GM21528 (cell line): ENCODE data around the gene CD101.

Experiments used
- ATAC-seq: cut with Tn5 transposase; IDR thresholded peaks from one replicate; pipeline ENCODE4 v1.9.1; 2021; ENCODE audit warnings: mild to moderate bottlenecking, moderate library complexity; ENCODE audit not compliant: unreplicated experiment, low FRiP score

The CD101 gene

GRCh38 chr1:117014209-117014608 is 12.6 kb downstream of the CD101 start:
- ATAC-seq: no peak

- ATAC-seq: no peak
These were observed 14.2 kb downstream of the CD101 start for GRCh38 chr1:117015724-117016123.

GRCh38 chr1:117017062-117017461 is 15.5 kb downstream of the CD101 start:
- no peak for ATAC-seq

GRCh38 chr1:117017648-117018047 is 16.1 kb downstream of the CD101 start:
- peak; percentile 58 for ATAC-seq

GRCh38 chr1:117020526-117021156 is 19.1 kb downstream of the CD101 start:
- ATAC-seq: no peak

- ATAC-seq: no peak
These were observed 20.6 kb downstream of the CD101 start for GRCh38 chr1:117022114-117022513.

GRCh38 chr1:117025568-117025967 is 24.0 kb downstream of the CD101 start:
- ATAC-seq: no peak

- no peak for ATAC-seq
These were observed 24.8 kb downstream of the CD101 start for GRCh38 chr1:117026361-117026760.

- no peak for ATAC-seq
These were observed 28.1 kb downstream of the CD101 start for GRCh38 chr1:117029685-117030084.

- ATAC-seq: no peak
These were observed 28.8 kb downstream of the CD101 start for GRCh38 chr1:117030271-117030877.

GRCh38 chr1:117032266-117032665 is 30.7 kb downstream of the CD101 start:
- ATAC-seq: no peak

GRCh38 chr1:117032681-117033539 is 31.4 kb downstream of the CD101 start:
- ATAC-seq: no peak

GRCh38 chr1:117033772-117034171 is 32.2 kb downstream of the CD101 start:
- ATAC-seq: no peak

- no peak for ATAC-seq
These were observed 33.3 kb downstream of the CD101 start for GRCh38 chr1:117034791-117035290.

- ATAC-seq: no peak
These were observed 34.5 kb downstream of the CD101 start for GRCh38 chr1:117036018-117036461.

- no peak for ATAC-seq
These were observed 36.2 kb downstream of the CD101 start for GRCh38 chr1:117037802-117038201.

- ATAC-seq: no peak
These were observed 36.7 kb downstream of the CD101 start for GRCh38 chr1:117038236-117038635.

- no peak for ATAC-seq
These were observed 42.7 kb downstream of the CD101 start for GRCh38 chr1:117044217-117044616.

GRCh38 chr1:117045644-117046043 is 44.1 kb downstream of the CD101 start:
- ATAC-seq: no peak

GRCh38 chr1:117046781-117047180 is 45.2 kb downstream of the CD101 start:
- ATAC-seq: no peak

- ATAC-seq: no peak
These were observed 45.7 kb downstream of the CD101 start for GRCh38 chr1:117047271-117047670.
